Activated CD4-positive, alpha-beta T cell treated with anti-CD3 and anti-CD28 coated beads for 4 hours (primary cell): ENCODE measurements around the gene METTL22.

Experiments used
- DNase-seq, 2 donors: peaks; one replicate each; pipeline ENCODE4 v3.0.0-alpha.2; 2020

Gene METTL22

GRCh38 chr16:8595783-8596182 lies 25.7 kb upstream of the METTL22 start:
- no peak for DNase-seq

GRCh38 chr16:8596581-8596980 lies 24.9 kb upstream of the METTL22 start:
- DNase-seq = no peak

- DNase-seq = no peak
Measured at GRCh38 chr16:8600144-8600775, 21.2 kb upstream of the METTL22 start.

GRCh38 chr16:8605554-8605953 lies 15.9 kb upstream of the METTL22 start:
- DNase-seq = no peak

- no peak for DNase-seq
Measured at GRCh38 chr16:8607214-8607613, 14.3 kb upstream of the METTL22 start.

GRCh38 chr16:8611122-8611521 lies 10.4 kb upstream of the METTL22 start:
- DNase-seq = no peak

GRCh38 chr16:8611886-8612600 lies 9.5 kb upstream of the METTL22 start:
- no peak for DNase-seq

- no peak for DNase-seq
Measured at GRCh38 chr16:8614435-8615029, 7.0 kb upstream of the METTL22 start.

- DNase-seq = no peak
Measured at GRCh38 chr16:8619671-8620370, 1.7 kb upstream of the METTL22 start.

GRCh38 chr16:8620535-8620934 lies 963 bp upstream of the METTL22 start:
- no peak for DNase-seq

GRCh38 chr16:8621222-8621571 lies 301 bp upstream of the METTL22 start:
- DNase-seq = no peak

GRCh38 chr16:8622315-8622656 lies 788 bp downstream of the METTL22 start:
- no peak for DNase-seq

GRCh38 chr16:8623634-8624033 lies 2.1 kb downstream of the METTL22 start:
- DNase-seq = no peak

- no peak for DNase-seq
Measured at GRCh38 chr16:8625491-8626087, 4.1 kb downstream of the METTL22 start.

GRCh38 chr16:8626946-8627345 lies 5.4 kb downstream of the METTL22 start:
- DNase-seq = no peak

GRCh38 chr16:8627456-8627855 lies 6.0 kb downstream of the METTL22 start:
- DNase-seq = no peak

GRCh38 chr16:8628981-8629725 lies 7.7 kb downstream of the METTL22 start:
- DNase-seq = no peak

GRCh38 chr16:8630255-8630953 lies 8.9 kb downstream of the METTL22 start:
- no peak for DNase-seq

GRCh38 chr16:8631373-8631772 lies 9.9 kb downstream of the METTL22 start:
- no peak for DNase-seq

GRCh38 chr16:8631818-8632465 lies 10.4 kb downstream of the METTL22 start:
- DNase-seq = no peak

GRCh38 chr16:8632675-8633182 lies 11.2 kb downstream of the METTL22 start:
- DNase-seq = no peak
